K562 (cell line): ENCODE data around the gene TGFBR2. TPM values are rescaled to one million over a fixed set of nuclear protein-coding genes. Genes with fewer than 3 reads are reported as not detected.

Source experiments
- ATAC-seq: fragments of 200-7000 bp; cut with Tn5 transposase; 3 replicates; pipeline ENCODE4 v1.9.1; 2020; ENCODE audit warnings: moderate library complexity
- BruUV-seq: library from RNA; stranded (reverse); fragments of 400-500 nt; replicated peaks from 2 replicates; lab custom pipeline; 2021; lab: Mats Ljungman, UMichigan
- CTCF ChIA-PET: fragments of 300-600 bp; formaldehyde crosslinking; extraction: SDS; loops from one replicate; lab custom pipeline; 2021; ENCODE audit warnings: low intra/inter-chr PET ratio; lab: Yijun Ruan, JAX
- POLR2A ChIA-PET: fragments of 300-600, 350-650 bp; sonication (Branson Sonifier 250); formaldehyde crosslinking; extraction: SDS; loops from one replicate; lab custom pipeline; 2021; ENCODE audit warnings: antibody characterized with exemption, inconsistent platforms; lab: Yijun Ruan, JAX
- DNase-seq, 4 experiments: peaks; one replicate each; pipeline versions ENCODE4 v3.0.0 to v3.0.0-alpha.2; 2011 to 2018; ENCODE audit warnings: low spot score in 3 of 4, mixed read lengths in 3 of 4; ENCODE audit errors: extremely low read depth in 1 of 4
- FAIRE-seq: peaks from 2 replicates; lab custom pipeline; 2011; peaks lifted over from hg19 to GRCh38; lab: Jason Lieb, UNC
- H2AFZ ChIP-seq: 2 replicates; pipeline ENCODE4 v1.6.0; 2011; ENCODE audit warnings: low read depth, low read length, control low read depth, inconsistent platforms
- H3K27ac ChIP-seq: fragments of 200-600 bp; 3 replicates; pipeline ENCODE4 v1.8.0; 2011; ENCODE audit warnings: low read depth, mild to moderate bottlenecking, control low read depth, inconsistent platforms, low read length, moderate library complexity, mixed read lengths; ENCODE audit errors: extremely low read depth
- H3K27me3 ChIP-seq, 2 experiments: fragments of 300-600 bp in 1 of 2; 2 replicates in 1 of 2; 3 replicates in 1 of 2; pipeline versions ENCODE4 v1.6.0 to v1.8.0; 2011; ENCODE audit warnings: inconsistent platforms in 2 of 2, low read length in 2 of 2, mild to moderate bottlenecking in 1 of 2, mixed read lengths in 1 of 2, moderate library complexity in 1 of 2; ENCODE audit not compliant: control insufficient read depth in 2 of 2, insufficient read depth in 2 of 2
- H3K36me3 ChIP-seq: fragments of 300-600 bp; 3 replicates; pipeline ENCODE4 v1.8.0; 2011; ENCODE audit warnings: mild to moderate bottlenecking, low read length, inconsistent platforms; ENCODE audit not compliant: control insufficient read depth, insufficient read depth
- H3K4me1 ChIP-seq, 2 experiments: fragments of 200-600 bp in 1 of 2; replicated peaks in 1 of 2; 2 replicates in 1 of 2; 3 replicates in 1 of 2; pipeline versions ENCODE4 v1.5.1 to v1.8.0; 2011; ENCODE audit warnings: inconsistent platforms in 2 of 2, low read length in 2 of 2, mild to moderate bottlenecking in 1 of 2, mixed read lengths in 1 of 2, moderate library complexity in 1 of 2; ENCODE audit not compliant: control insufficient read depth in 2 of 2, insufficient read depth in 2 of 2
- H3K4me2 ChIP-seq: 2 replicates; pipeline ENCODE4 v1.6.1; 2011; ENCODE audit warnings: low read length, control low read depth, inconsistent platforms, mixed read lengths; ENCODE audit not compliant: insufficient read depth
- H3K4me3 ChIP-seq: fragments of 200-600 bp; sonication (generic), shearing (Covaris generic); 2 replicates; pipeline ENCODE4 v1.5.1; 2016; ENCODE audit warnings: control low read depth, inconsistent platforms
- H3K79me2 ChIP-seq: fragments of 200-600 bp; 3 replicates; pipeline ENCODE4 v1.8.0; 2011; ENCODE audit warnings: low read length, inconsistent platforms; ENCODE audit not compliant: control insufficient read depth, insufficient read depth
- H3K9ac ChIP-seq, 2 experiments: 2 replicates each; pipeline versions ENCODE4 v1.6.0 to v1.6.1; 2011; ENCODE audit warnings: low read depth in 2 of 2, low read length in 2 of 2, control low read depth in 1 of 2, inconsistent platforms in 1 of 2, mild to moderate bottlenecking in 1 of 2, mixed read lengths in 1 of 2; ENCODE audit not compliant: insufficient read depth in 1 of 2
- H3K9me1 ChIP-seq: one replicate; pipeline ENCODE4 v1.6.0; 2011; ENCODE audit warnings: inconsistent platforms, mild to moderate bottlenecking, low read length, moderate library complexity; ENCODE audit not compliant: control insufficient read depth, insufficient read depth
- H3K9me3 ChIP-seq: replicated peaks from 2 replicates; pipeline ENCODE4 v1.5.1; 2011; ENCODE audit warnings: low read depth, low read length, inconsistent platforms; ENCODE audit not compliant: control insufficient read depth, insufficient read depth
- H4K20me1 ChIP-seq: replicated peaks from 2 replicates; pipeline ENCODE4 v1.6.1; 2011; ENCODE audit warnings: low read length, inconsistent platforms, mixed read lengths; ENCODE audit not compliant: control insufficient read depth, insufficient read depth
- MXI1 ChIP-seq: IDR thresholded peaks from 2 replicates; pipeline ENCODE4 v1.6.1; 2011; ENCODE audit warnings: low read depth, mild to moderate bottlenecking, improper control_type of control experiment, low read length
- RBFOX2 ChIP-seq: fragments of 200-400 bp; formaldehyde crosslinking; IDR thresholded peaks from 2 replicates; pipeline ENCODE4 v1.6.1; 2017; ENCODE audit warnings: low read depth, mild to moderate bottlenecking, low read length, moderate library complexity
- ZNF175 ChIP-seq: fragments of 200-800 bp; sonication (Bioruptor generic); IDR thresholded peaks from 2 replicates; pipeline ENCODE4 v1.6.1; 2016; ENCODE audit warnings: low read depth, mild to moderate bottlenecking, missing genetic modification characterization, missing compliant biosample characterization
- WGBS: fragments of 100-300 bp; shearing (Covaris generic); methylation state at CpG from one replicate; pipeline ENCODE4 v1.1.6; 2016; ENCODE audit warnings: low coverage, mixed read lengths; ENCODE audit not compliant: insufficient coverage; ENCODE audit errors: missing lambda C conversion rate; 5-methylcytosine and 5-hydroxymethylcytosine counted together
- in situ Hi-C: fragments of 300-500 bp; cut with MboI; formaldehyde crosslinking; loops from 4 replicates; pipeline ENCODE4 v1.15.0; 2018; ENCODE audit warnings: inconsistent platforms, mixed read lengths
- intact Hi-C: fragments of 100-400 bp; cut with micrococcal nuclease; formaldehyde crosslinking; loops from 2 replicates; pipeline ENCODE4 v1.14.2; 2022
- polyA plus RNA-seq, 8 experiments: library from polyadenylated mRNA; depleted of rRNA in 4 of 8; stranded (reverse) in 5 of 8; unstranded in 3 of 8; fragments of >200 nt; fragmentation: Nextera tagmentation in 2 of 8; fragmentation: Illumina TruSeq in 1 of 8; extraction: Ambion mirVana in 2 of 8; extraction: Trizol in 1 of 8; gene quantifications; 2 replicates each; pipeline versions ENCODE4 v1.2.1 to v1.2.3, GENCODE V29; 2011 to 2014; ENCODE audit warnings: inconsistent platforms in 1 of 8, missing spikeins in 1 of 8
- total RNA-seq, 7 experiments: library from RNA; depleted of rRNA in 6 of 7; stranded (reverse); fragments of >200 nt in 6 of 7; fragmentation: Illumina TruSeq in 2 of 7; extraction: Trizol in 2 of 7; gene quantifications; 2 replicates each; pipeline versions ENCODE4 v1.2.1 to v1.2.3, GENCODE V29; 2011 to 2021; ENCODE audit warnings: low replicate concordance in 1 of 7
- TF ChIP-seq, protein P1 (sequence below): fragments of 250-450 bp; sonication (Bioruptor Pico); IDR thresholded peaks from 2 replicates; pipeline ENCODE4 v1.8.0; 2022; ENCODE audit warnings: moderate library complexity, mild to moderate bottlenecking, inconsistent platforms
- TF ChIP-seq, protein P2 (sequence below), 3 experiments: IDR thresholded peaks in 2 of 3; conservative IDR thresholded peaks in 1 of 3; 2 replicates each; pipeline ENCODE4 v1.5.1; 2011 to 2012; ENCODE audit warnings: low read length in 3 of 3, mild to moderate bottlenecking in 3 of 3, control low read depth in 2 of 3, improper control_type of control experiment in 1 of 3, inconsistent platforms in 1 of 3, low read depth in 1 of 3, mixed read lengths in 1 of 3, moderate library complexity in 1 of 3; ENCODE audit not compliant: insufficient read depth in 2 of 3

TGFBR2 gene
- total and polyA plus RNA-seq, 9 of the 15 experiments (the other 6 are each of a cell fraction or from before 2014, with no cell fraction given): 0.11 to 0.84 (median 0.24) TPM

DNA sequence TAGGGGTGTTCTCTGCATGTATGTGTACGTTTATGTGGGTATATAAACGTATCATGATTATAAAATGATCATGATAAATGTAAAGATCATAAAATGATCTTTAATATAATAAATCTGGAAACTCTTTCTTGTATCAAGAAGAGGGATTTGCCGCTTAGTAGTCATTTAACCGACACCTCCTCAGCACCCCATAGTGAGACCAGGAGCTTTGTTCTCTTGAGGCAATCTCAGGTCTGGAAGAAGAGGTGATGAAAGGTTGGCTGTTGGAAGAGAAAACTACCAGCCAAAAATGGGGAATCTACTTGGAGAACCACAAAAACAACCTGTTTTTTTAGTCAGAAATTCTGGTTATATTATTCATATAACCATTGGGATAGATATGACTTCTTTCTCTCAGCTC, 38.7 kb downstream of the TGFBR2 start:
- H4K20me1 ChIP-seq: no peaks in the 10 kb centered on the region
- no peaks in the 10 kb centered on the region; the same call in 1 of the 2 replicates for H3K9me3 ChIP-seq
- H3K27me3 ChIP-seq: no peaks in the 10 kb centered on the region
- no peak for DNase-seq
- ATAC-seq: no peak
- H3K9ac ChIP-seq: no peak overlapping the region
- no peaks in the 10 kb centered on the region for H3K4me1 ChIP-seq
- no peak overlapping the region for H2AFZ ChIP-seq
- H3K27ac ChIP-seq: no peak overlapping the region
- no peak for FAIRE-seq
- in situ Hi-C loops (no loop called here), intact Hi-C loops (no loop called here)
- ChIA-PET CTCF (no interaction called here), POLR2A (no interaction called here)
- BruUV-seq: no TSS peak
- H3K36me3 ChIP-seq: no peaks in the 10 kb centered on the region
- TF ChIP-seq RBFOX2: no peak
- no peak for TF ChIP-seq MXI1
- TF ChIP-seq, protein P1, sequence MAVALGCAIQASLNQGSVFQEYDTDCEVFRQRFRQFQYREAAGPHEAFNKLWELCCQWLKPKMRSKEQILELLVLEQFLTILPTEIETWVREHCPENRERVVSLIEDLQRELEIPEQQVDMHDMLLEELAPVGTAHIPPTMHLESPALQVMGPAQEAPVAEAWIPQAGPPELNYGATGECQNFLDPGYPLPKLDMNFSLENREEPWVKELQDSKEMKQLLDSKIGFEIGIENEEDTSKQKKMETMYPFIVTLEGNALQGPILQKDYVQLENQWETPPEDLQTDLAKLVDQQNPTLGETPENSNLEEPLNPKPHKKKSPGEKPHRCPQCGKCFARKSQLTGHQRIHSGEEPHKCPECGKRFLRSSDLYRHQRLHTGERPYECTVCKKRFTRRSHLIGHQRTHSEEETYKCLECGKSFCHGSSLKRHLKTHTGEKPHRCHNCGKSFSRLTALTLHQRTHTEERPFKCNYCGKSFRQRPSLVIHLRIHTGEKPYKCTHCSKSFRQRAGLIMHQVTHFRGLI (CRISPR knock-in tag): no peak
- TF ChIP-seq ZNF175 (CRISPR knock-in tag): no peak
- TF ChIP-seq, protein P2, sequence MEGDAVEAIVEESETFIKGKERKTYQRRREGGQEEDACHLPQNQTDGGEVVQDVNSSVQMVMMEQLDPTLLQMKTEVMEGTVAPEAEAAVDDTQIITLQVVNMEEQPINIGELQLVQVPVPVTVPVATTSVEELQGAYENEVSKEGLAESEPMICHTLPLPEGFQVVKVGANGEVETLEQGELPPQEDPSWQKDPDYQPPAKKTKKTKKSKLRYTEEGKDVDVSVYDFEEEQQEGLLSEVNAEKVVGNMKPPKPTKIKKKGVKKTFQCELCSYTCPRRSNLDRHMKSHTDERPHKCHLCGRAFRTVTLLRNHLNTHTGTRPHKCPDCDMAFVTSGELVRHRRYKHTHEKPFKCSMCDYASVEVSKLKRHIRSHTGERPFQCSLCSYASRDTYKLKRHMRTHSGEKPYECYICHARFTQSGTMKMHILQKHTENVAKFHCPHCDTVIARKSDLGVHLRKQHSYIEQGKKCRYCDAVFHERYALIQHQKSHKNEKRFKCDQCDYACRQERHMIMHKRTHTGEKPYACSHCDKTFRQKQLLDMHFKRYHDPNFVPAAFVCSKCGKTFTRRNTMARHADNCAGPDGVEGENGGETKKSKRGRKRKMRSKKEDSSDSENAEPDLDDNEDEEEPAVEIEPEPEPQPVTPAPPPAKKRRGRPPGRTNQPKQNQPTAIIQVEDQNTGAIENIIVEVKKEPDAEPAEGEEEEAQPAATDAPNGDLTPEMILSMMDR (IDR thresholded peaks at IDR 0.05 in 2 of 3, conservative IDR thresholded peaks at IDR 0.05 in 1 of 3; ENCODE audit: insufficient read depth in 2 of 3, low read depth in 1 of 3, low read length in 3 of 3): no peak
- H3K4me2 ChIP-seq: no peak overlapping the region
- no peaks in the 10 kb centered on the region for H3K79me2 ChIP-seq
- no peaks in the 10 kb centered on the region for H3K9me1 ChIP-seq
- H3K4me3 ChIP-seq: no peak overlapping the region
- 4% methylated on average over 4 of the region's 4 CpGs for WGBS
